Chondrocyte (in vitro differentiated cells): ENCODE data around the gene ABLIM1. TPM values are rescaled to one million over a fixed set of nuclear protein-coding genes. Genes with fewer than 3 reads are reported as not detected.

Source experiments
- DNase-seq: peaks from one replicate; pipeline ENCODE4 v3.0.0; 2021; ENCODE audit warnings: mixed read lengths, low spot score
- H3K27ac Mint-ChIP-seq: one replicate; pipeline ENCODE4 v1.8.0; 2021; ENCODE audit warnings: mild to moderate bottlenecking, moderate library complexity, mixed read lengths; ENCODE audit not compliant: unreplicated experiment
- H3K27me3 Mint-ChIP-seq: 2 replicates; pipeline ENCODE4 v1.8.0; 2021; ENCODE audit warnings: low read depth, mixed read lengths
- H3K36me3 Mint-ChIP-seq: 2 replicates; pipeline ENCODE4 v1.8.0; 2021; ENCODE audit warnings: low read depth, mixed read lengths
- H3K4me1 Mint-ChIP-seq: 2 replicates; pipeline ENCODE4 v1.8.0; 2021; ENCODE audit warnings: low read depth, mild to moderate bottlenecking, mixed read lengths
- H3K4me3 Mint-ChIP-seq: one replicate; pipeline ENCODE4 v1.8.0; 2021; ENCODE audit warnings: mild to moderate bottlenecking, moderate library complexity, mixed read lengths; ENCODE audit not compliant: unreplicated experiment
- H3K9me3 Mint-ChIP-seq: 2 replicates; pipeline ENCODE4 v1.8.0; 2021; ENCODE audit warnings: low read depth, mixed read lengths
- total RNA-seq: library from RNA; stranded (reverse); gene quantifications from 3 replicates; pipeline ENCODE4 v1.2.1, GENCODE V29; 2021
- TF ChIP-seq, protein P1 (sequence below): fragments of 200-600 bp; sonication (generic); IDR thresholded peaks from 2 replicates; pipeline ENCODE4 v1.5.0; 2021; ENCODE audit warnings: antibody characterized with exemption, mild to moderate bottlenecking, moderate library complexity

Gene ABLIM1
- total RNA-seq, 1 donor from 2014 or later = 15.7 TPM

DNA sequence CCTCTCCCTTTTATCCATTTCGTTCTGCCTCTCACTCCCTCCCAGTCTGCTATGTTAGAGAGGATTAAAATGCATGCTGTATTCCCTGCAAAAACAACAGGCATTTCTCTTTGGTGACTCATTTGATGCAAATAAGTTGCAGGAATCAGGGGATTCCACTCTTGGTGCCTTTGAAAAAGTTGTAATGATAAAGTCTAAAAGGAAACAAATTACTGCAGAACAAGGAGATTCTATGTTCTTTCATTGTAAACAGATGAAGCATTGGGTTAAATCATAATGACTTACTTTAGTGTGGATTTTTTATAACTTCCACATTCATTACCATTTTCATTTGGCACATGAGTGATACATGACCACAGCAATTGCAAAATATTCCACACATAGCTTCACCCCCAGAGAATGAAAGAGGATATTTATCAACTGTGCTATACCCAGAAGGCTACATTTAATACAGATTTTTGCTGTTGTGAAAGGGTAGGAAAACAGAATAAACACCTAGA is 33.4 kb upstream of the ABLIM1 start:
- Mint-ChIP-seq H3K36me3 (no peaks in the 10 kb centered on the region), H3K27me3 (no peaks in the 10 kb centered on the region), H3K4me3 (no peak overlapping the region), H3K4me1 (peaks cover 24% of the 10 kb centered on the region), H3K27ac (no peak overlapping the region), H3K9me3 (no peaks in the 10 kb centered on the region)
- TF ChIP-seq, protein P1, sequence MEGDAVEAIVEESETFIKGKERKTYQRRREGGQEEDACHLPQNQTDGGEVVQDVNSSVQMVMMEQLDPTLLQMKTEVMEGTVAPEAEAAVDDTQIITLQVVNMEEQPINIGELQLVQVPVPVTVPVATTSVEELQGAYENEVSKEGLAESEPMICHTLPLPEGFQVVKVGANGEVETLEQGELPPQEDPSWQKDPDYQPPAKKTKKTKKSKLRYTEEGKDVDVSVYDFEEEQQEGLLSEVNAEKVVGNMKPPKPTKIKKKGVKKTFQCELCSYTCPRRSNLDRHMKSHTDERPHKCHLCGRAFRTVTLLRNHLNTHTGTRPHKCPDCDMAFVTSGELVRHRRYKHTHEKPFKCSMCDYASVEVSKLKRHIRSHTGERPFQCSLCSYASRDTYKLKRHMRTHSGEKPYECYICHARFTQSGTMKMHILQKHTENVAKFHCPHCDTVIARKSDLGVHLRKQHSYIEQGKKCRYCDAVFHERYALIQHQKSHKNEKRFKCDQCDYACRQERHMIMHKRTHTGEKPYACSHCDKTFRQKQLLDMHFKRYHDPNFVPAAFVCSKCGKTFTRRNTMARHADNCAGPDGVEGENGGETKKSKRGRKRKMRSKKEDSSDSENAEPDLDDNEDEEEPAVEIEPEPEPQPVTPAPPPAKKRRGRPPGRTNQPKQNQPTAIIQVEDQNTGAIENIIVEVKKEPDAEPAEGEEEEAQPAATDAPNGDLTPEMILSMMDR = no peak
- no peak for DNase-seq

DNA sequence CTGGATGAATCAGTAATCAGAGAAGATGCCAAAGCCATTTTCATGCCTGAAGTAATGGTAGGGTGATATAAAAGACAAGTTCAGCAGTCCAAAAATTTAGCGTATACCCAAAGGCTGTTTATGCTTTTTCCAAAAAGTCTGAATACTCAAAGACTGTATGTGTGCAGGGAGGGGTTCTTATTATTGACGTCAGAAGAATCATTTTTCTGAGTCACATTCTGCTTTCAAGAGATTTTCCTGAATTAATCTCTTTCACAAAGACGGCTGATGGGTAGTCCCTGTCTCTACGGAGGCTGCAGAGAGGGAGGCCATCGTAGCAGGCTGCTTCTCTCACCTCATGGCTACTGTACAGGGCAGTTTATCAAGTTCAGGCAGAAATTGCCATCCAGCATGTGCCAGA is 30.7 kb upstream of the ABLIM1 start:
- TF ChIP-seq, protein P1 = no peak
- Mint-ChIP-seq H3K27me3 (no peaks in the 10 kb centered on the region), H3K9me3 (no peaks in the 10 kb centered on the region), H3K4me3 (no peak overlapping the region), H3K27ac (no peak overlapping the region), H3K4me1 (peaks cover 32% of the 10 kb centered on the region), H3K36me3 (no peaks in the 10 kb centered on the region)
- no peak for DNase-seq

DNA sequence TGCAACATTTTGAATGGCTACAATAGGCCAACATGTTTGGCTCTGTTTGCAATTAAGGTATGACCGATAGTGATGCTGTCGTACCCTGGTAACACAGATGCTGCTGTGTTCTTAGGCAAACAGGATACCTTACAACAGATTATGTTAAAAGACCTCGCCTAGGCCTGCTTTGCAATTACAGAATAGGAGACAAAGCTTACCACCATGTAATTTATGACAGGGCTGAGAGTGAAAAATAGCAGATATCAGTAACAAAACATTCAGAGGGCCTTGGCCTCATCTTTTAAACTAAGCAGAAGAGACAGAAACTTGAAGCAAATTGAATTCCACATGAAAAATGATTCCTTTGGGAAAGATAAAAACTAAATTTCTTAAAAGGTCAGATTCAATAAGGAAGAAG is 29.4 kb upstream of the ABLIM1 start:
- H3K4me1 Mint-ChIP-seq = peaks cover 44% of the 10 kb centered on the region
- H3K27ac Mint-ChIP-seq = no peak overlapping the region
- TF ChIP-seq, protein P1 = no peak
- DNase-seq = no peak
- no peaks in the 10 kb centered on the region for H3K36me3 Mint-ChIP-seq
- no peaks in the 10 kb centered on the region for H3K9me3 Mint-ChIP-seq
- no peaks in the 10 kb centered on the region for H3K27me3 Mint-ChIP-seq
- H3K4me3 Mint-ChIP-seq = no peak overlapping the region

DNA sequence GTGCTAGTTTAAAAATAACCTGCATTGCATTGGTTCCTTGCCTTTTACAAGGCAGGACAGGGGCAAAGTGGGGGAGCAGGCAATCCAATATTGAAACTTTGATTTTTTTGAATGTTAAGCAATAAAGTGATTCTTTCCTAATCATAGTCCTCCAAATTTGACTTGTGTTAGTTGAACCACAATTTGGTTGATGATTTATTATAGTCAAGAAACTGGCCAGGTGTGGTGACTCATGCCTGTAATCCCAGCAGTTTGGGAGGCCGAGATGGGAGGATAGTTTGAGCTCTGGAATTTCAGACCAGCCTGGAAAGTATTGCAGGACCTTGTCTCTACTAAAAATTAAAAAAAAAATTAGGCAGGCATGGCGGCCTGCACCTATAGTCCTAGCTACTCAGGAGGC is 27.9 kb upstream of the ABLIM1 start:
- Mint-ChIP-seq H3K27ac (no peak overlapping the region), H3K4me3 (no peak overlapping the region), H3K27me3 (no peaks in the 10 kb centered on the region), H3K4me1 (peaks cover 48% of the 10 kb centered on the region), H3K9me3 (no peaks in the 10 kb centered on the region), H3K36me3 (no peaks in the 10 kb centered on the region)
- TF ChIP-seq, protein P1 = no peak
- no peak for DNase-seq

DNA sequence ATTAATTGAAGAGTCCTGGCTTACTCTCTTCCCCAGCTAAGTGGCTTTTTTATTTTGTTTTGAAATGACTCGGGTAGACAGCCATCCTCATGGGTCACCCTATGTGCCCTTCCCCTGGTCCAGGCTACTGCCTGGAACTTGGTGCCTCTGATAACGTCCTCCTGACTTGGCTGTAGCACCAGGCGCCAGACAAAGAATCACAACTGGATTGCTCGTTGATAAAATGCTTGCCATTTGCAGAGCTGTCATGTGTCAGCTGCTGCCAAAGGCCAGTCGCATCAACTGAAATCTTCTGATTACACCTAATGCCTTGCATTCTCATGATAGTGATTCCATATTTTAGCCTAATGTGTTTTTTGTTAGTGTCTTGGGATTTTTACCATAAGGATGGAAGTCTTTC is 27.4 kb upstream of the ABLIM1 start:
- Mint-ChIP-seq H3K9me3 (no peaks in the 10 kb centered on the region), H3K4me1 (peaks cover 45% of the 10 kb centered on the region), H3K27ac (peak overlapping the region; percentile 77), H3K36me3 (no peaks in the 10 kb centered on the region), H3K4me3 (no peak overlapping the region), H3K27me3 (no peaks in the 10 kb centered on the region)
- no peak for DNase-seq
- TF ChIP-seq, protein P1 = no peak
